ENCODE measurements around the gene ANKDD1B.

DNA sequence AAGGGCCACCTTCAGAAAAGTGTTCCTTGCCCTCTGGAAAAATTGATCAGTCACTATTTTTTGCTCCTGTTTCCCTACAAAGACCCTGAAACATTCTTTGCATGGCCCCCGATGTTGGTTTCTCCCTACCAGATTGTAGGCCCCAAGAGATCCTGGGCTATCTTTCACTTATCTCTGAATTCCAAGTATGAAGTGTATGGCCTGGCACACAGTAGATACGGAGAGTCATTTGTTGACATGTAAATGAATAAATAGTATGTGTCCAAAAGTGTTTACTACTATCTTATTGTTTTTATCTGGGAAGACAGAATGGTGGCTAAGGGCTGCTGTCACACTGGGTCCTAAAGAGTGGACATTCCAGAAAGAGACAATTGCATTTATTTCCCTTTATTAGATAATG, 7.4 kb upstream of the ANKDD1B start:
- no peak for TF ChIP-seq POLR2A (IDR thresholded peaks at IDR 0.05)
- TF ChIP-seq, protein P1, sequence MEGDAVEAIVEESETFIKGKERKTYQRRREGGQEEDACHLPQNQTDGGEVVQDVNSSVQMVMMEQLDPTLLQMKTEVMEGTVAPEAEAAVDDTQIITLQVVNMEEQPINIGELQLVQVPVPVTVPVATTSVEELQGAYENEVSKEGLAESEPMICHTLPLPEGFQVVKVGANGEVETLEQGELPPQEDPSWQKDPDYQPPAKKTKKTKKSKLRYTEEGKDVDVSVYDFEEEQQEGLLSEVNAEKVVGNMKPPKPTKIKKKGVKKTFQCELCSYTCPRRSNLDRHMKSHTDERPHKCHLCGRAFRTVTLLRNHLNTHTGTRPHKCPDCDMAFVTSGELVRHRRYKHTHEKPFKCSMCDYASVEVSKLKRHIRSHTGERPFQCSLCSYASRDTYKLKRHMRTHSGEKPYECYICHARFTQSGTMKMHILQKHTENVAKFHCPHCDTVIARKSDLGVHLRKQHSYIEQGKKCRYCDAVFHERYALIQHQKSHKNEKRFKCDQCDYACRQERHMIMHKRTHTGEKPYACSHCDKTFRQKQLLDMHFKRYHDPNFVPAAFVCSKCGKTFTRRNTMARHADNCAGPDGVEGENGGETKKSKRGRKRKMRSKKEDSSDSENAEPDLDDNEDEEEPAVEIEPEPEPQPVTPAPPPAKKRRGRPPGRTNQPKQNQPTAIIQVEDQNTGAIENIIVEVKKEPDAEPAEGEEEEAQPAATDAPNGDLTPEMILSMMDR (IDR thresholded peaks at IDR 0.05 in 8 of 11, conservative IDR thresholded peaks at IDR 0.05 in 3 of 11) = no peak
